ENCODE results near the gene CASP14. TPM values are rescaled to one million over a fixed set of nuclear protein-coding genes. Genes with fewer than 3 reads are reported as not detected.
"Not testable (repeated sequence)": the region's sequence is repeated elsewhere in the genome, so short reads cannot be mapped to it uniquely, and the experiment has no call there.

Gene CASP14
- total and polyA plus RNA-seq, 9 of the 15 experiments (the other 6 are each of a cell fraction or from before 2014, with no cell fraction given): not detected

DNA sequence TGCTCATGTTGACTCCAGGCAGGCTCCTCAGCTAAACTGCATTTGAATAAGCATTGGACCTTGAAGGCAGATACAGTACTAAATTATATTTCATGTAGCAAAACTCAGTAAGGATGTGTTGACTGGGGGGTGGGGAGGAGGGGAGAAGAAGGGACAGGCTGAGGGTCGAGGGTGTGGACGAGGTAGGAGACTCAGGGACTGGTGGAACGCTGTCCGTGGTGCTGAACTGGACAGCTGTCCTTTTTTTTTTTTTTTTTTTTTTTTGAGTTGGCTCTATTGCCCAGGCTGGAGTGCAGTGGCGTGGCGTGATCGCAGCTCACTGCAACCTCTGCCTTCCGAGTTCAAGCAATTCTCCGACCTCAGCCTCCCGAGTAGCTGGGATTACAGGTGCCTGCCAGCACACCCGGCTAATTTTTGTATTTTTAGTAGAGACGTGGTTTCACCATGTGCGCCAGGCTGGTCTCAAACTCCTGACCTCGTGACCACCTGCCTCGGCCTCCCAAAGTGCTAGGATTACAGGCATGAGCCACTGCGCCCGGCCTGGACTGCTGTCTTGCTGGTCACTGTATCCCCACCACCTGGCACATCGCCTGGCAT is 33.2 kb upstream of the CASP14 start (continued):
- TF ChIP-seq RCOR1 (IDR thresholded peaks at IDR 0.05; ENCODE audit: borderline replicate concordance in 1 of 2, low read depth in 2 of 2, low read length in 2 of 2) (peak in 1 of 2 experiments; percentile 47; a peak in 1 of 4 replicates), MAFK (IDR thresholded peaks at IDR 0.05; ENCODE audit: low read length) (no peak), ZBTB1 (CRISPR knock-in tag; IDR thresholded peaks at IDR 0.05; ENCODE audit: borderline replicate concordance, low read depth) (no peak), SMC3 (conservative IDR thresholded peaks at IDR 0.05; ENCODE audit: insufficient read depth, low read depth, low read length) (no peak), MAFF (IDR thresholded peaks at IDR 0.05; ENCODE audit: low read length) (no peak), EHMT2 (IDR thresholded peaks at IDR 0.05) (peak; percentile 97)
- TF ChIP-seq, protein P1, sequence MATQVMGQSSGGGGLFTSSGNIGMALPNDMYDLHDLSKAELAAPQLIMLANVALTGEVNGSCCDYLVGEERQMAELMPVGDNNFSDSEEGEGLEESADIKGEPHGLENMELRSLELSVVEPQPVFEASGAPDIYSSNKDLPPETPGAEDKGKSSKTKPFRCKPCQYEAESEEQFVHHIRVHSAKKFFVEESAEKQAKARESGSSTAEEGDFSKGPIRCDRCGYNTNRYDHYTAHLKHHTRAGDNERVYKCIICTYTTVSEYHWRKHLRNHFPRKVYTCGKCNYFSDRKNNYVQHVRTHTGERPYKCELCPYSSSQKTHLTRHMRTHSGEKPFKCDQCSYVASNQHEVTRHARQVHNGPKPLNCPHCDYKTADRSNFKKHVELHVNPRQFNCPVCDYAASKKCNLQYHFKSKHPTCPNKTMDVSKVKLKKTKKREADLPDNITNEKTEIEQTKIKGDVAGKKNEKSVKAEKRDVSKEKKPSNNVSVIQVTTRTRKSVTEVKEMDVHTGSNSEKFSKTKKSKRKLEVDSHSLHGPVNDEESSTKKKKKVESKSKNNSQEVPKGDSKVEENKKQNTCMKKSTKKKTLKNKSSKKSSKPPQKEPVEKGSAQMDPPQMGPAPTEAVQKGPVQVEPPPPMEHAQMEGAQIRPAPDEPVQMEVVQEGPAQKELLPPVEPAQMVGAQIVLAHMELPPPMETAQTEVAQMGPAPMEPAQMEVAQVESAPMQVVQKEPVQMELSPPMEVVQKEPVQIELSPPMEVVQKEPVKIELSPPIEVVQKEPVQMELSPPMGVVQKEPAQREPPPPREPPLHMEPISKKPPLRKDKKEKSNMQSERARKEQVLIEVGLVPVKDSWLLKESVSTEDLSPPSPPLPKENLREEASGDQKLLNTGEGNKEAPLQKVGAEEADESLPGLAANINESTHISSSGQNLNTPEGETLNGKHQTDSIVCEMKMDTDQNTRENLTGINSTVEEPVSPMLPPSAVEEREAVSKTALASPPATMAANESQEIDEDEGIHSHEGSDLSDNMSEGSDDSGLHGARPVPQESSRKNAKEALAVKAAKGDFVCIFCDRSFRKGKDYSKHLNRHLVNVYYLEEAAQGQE (IDR thresholded peaks at IDR 0.05; ENCODE audit: borderline replicate concordance): peak; percentile 97
- TF ChIP-seq, protein P1 (CRISPR knock-in tag; IDR thresholded peaks at IDR 0.05; ENCODE audit: low read depth): no peak; the same call in none of the 2 replicates
- TF ChIP-seq, protein P2, sequence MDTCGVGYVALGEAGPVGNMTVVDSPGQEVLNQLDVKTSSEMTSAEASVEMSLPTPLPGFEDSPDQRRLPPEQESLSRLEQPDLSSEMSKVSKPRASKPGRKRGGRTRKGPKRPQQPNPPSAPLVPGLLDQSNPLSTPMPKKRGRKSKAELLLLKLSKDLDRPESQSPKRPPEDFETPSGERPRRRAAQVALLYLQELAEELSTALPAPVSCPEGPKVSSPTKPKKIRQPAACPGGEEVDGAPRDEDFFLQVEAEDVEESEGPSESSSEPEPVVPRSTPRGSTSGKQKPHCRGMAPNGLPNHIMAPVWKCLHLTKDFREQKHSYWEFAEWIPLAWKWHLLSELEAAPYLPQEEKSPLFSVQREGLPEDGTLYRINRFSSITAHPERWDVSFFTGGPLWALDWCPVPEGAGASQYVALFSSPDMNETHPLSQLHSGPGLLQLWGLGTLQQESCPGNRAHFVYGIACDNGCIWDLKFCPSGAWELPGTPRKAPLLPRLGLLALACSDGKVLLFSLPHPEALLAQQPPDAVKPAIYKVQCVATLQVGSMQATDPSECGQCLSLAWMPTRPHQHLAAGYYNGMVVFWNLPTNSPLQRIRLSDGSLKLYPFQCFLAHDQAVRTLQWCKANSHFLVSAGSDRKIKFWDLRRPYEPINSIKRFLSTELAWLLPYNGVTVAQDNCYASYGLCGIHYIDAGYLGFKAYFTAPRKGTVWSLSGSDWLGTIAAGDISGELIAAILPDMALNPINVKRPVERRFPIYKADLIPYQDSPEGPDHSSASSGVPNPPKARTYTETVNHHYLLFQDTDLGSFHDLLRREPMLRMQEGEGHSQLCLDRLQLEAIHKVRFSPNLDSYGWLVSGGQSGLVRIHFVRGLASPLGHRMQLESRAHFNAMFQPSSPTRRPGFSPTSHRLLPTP (IDR thresholded peaks at IDR 0.05; ENCODE audit: borderline replicate concordance, extremely low read depth, insufficient read length): no peak

DNA sequence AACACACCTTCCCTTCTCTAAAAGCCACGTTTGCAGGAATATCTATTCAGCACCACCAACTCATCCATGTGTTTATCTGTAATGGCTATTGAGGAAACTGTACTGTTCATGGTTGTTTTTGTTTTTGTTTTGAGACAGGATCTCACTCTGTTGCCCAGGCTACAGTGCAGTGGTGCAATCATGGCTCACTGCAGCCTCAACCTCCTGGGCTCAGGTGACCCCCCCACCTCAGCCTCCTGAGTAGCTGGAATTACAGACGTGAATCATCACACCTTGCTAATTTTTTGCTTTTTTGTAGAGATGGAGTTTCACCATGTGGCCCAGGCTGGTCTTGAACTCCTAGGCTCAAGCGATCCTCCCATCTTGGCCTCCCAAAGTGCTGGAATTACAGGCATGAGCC is 30.4 kb upstream of the CASP14 start:
- H3K4me1 ChIP-seq (replicated peaks in 1 of 2; ENCODE audit: control insufficient read depth in 2 of 2, insufficient read depth in 2 of 2, low read length in 2 of 2); H3K27ac ChIP-seq (ENCODE audit: extremely low read depth, low read depth, low read length); DNase-seq (ENCODE audit: extremely low read depth in 1 of 4, low spot score in 3 of 4); H3K4me3 ChIP-seq; intact Hi-C loops (cut with micrococcal nuclease); FAIRE-seq; H3K9me3 ChIP-seq (replicated peaks; ENCODE audit: control insufficient read depth, insufficient read depth, low read depth, low read length); POLR2A ChIA-PET; in situ Hi-C loops (cut with MboI); CTCF ChIA-PET (ENCODE audit: low intra/inter-chr PET ratio); H3K27me3 ChIP-seq (ENCODE audit: control insufficient read depth in 2 of 2, insufficient read depth in 2 of 2, low read length in 2 of 2); BruUV-seq (replicated peaks); H3K79me2 ChIP-seq (ENCODE audit: control insufficient read depth, insufficient read depth, low read length); H3K9ac ChIP-seq (ENCODE audit: insufficient read depth in 1 of 2, low read depth in 2 of 2, low read length in 2 of 2); H3K4me2 ChIP-seq (ENCODE audit: insufficient read depth, low read length); H4K20me1 ChIP-seq (replicated peaks; ENCODE audit: control insufficient read depth, insufficient read depth, low read length); H2AFZ ChIP-seq (ENCODE audit: low read depth, low read length); H3K9me1 ChIP-seq (ENCODE audit: control insufficient read depth, insufficient read depth, low read length); H3K36me3 ChIP-seq (ENCODE audit: control insufficient read depth, insufficient read depth, low read length); ATAC-seq: not testable (repeated sequence)
- 0% methylated on average over 3 of the region's 3 CpGs for WGBS (ENCODE audit: insufficient coverage, low coverage, missing lambda C conversion rate)

All from K562 (cell line).